CD4-positive, alpha-beta T cell treated with Interferon gamma for 1 hour (primary cell): ENCODE results near the gene SNAI3.

Source experiments
- DNase-seq: peaks from one replicate; pipeline ENCODE4 v3.0.0-alpha.2; 2020

Gene SNAI3

GRCh38 chr16:88721236-88721635 is 34.9 kb upstream of the SNAI3 start:
- DNase-seq, result no peak

- no peak for DNase-seq
Observed at GRCh38 chr16:88720396-88720970, 34.2 kb upstream of the SNAI3 start.

GRCh38 chr16:88719933-88720296 is 33.6 kb upstream of the SNAI3 start:
- DNase-seq, result no peak

GRCh38 chr16:88719267-88719932 is 33.1 kb upstream of the SNAI3 start:
- no peak for DNase-seq

GRCh38 chr16:88718178-88718577 is 31.9 kb upstream of the SNAI3 start:
- no peak for DNase-seq

- no peak for DNase-seq
Observed at GRCh38 chr16:88716601-88717001, 30.3 kb upstream of the SNAI3 start.

- DNase-seq, result no peak
Observed at GRCh38 chr16:88716201-88716600, 29.9 kb upstream of the SNAI3 start.

- no peak for DNase-seq
Observed at GRCh38 chr16:88715312-88716190, 29.2 kb upstream of the SNAI3 start.

- no peak for DNase-seq
Observed at GRCh38 chr16:88714420-88715302, 28.4 kb upstream of the SNAI3 start.

GRCh38 chr16:88713568-88714419 is 27.5 kb upstream of the SNAI3 start:
- DNase-seq, result no peak

- DNase-seq, result no peak
Observed at GRCh38 chr16:88713054-88713453, 26.7 kb upstream of the SNAI3 start.

- no peak for DNase-seq
Observed at GRCh38 chr16:88712362-88712979, 26.2 kb upstream of the SNAI3 start.

- DNase-seq, result no peak
Observed at GRCh38 chr16:88711750-88712340, 25.5 kb upstream of the SNAI3 start.

- DNase-seq, result no peak
Observed at GRCh38 chr16:88710556-88710955, 24.2 kb upstream of the SNAI3 start.

- DNase-seq, result no peak
Observed at GRCh38 chr16:88706965-88707826, 20.9 kb upstream of the SNAI3 start.

GRCh38 chr16:88706229-88706964 is 20.1 kb upstream of the SNAI3 start, which contains the start of the genes CTU2 and RNF166:
Gene CTU2, plus strand, starts transcription at chr16:88706503. Its CDS starts 28 bp downstream, at chr16:88706531.
Gene RNF166, minus strand, starts transcription at chr16:88706408. Its CDS starts 83 bp downstream, at chr16:88706325.
- peak; percentile 89 for DNase-seq

GRCh38 chr16:88705801-88706228 is 19.5 kb upstream of the SNAI3 start:
- DNase-seq, result no peak

- peak; percentile 47 for DNase-seq
Observed at GRCh38 chr16:88705076-88705684, 18.9 kb upstream of the SNAI3 start.
